Astrocyte (in vitro differentiated cells and primary cell): ENCODE data around the gene STIL. TPM values are rescaled to one million over a fixed set of nuclear protein-coding genes. Genes with fewer than 3 reads are reported as not detected.
A peak's percentile ranks its signal among the peaks of the same experiment; 100 is the strongest.

ENCODE experiments used
- DNase-seq: peaks from one replicate; pipeline ENCODE4 v3.0.0-alpha.2; 2010; ENCODE audit warnings: low read depth
- FAIRE-seq: peaks from 2 replicates; lab custom pipeline; 2011; peaks lifted over from hg19 to GRCh38; lab: Jason Lieb, UNC
- H2AFZ ChIP-seq: 2 replicates; pipeline ENCODE4 v1.6.0; 2012; ENCODE audit warnings: low read depth, low read length, inconsistent platforms
- H3K27ac ChIP-seq: 2 replicates; pipeline ENCODE4 v1.5.1; 2011; ENCODE audit warnings: low read depth, low read length, inconsistent platforms
- H3K27me3 ChIP-seq: 2 replicates; pipeline ENCODE4 v1.6.0; 2011; ENCODE audit warnings: low read length, inconsistent platforms; ENCODE audit not compliant: insufficient read depth
- H3K36me3 ChIP-seq: 2 replicates; pipeline ENCODE4 v1.5.1; 2011; ENCODE audit warnings: low read length, inconsistent platforms; ENCODE audit not compliant: insufficient read depth
- H3K4me1 ChIP-seq: 2 replicates; pipeline ENCODE4 v1.5.1; 2011; ENCODE audit warnings: low read length, inconsistent platforms; ENCODE audit not compliant: insufficient read depth
- H3K4me2 ChIP-seq: 2 replicates; pipeline ENCODE4 v1.6.0; 2012; ENCODE audit warnings: low read length, inconsistent platforms
- H3K4me3 ChIP-seq: 2 replicates; pipeline ENCODE4 v1.5.1; 2011; ENCODE audit warnings: low read depth, mild to moderate bottlenecking, low read length, inconsistent platforms; ENCODE audit not compliant: insufficient read depth
- H3K79me2 ChIP-seq: 2 replicates; pipeline ENCODE4 v1.6.0; 2012; ENCODE audit warnings: mild to moderate bottlenecking, low read length, inconsistent platforms; ENCODE audit not compliant: insufficient read depth
- H3K9ac ChIP-seq: 2 replicates; pipeline ENCODE4 v1.6.0; 2012; ENCODE audit warnings: mild to moderate bottlenecking, low read length, inconsistent platforms
- H3K9me3 ChIP-seq: 2 replicates; pipeline ENCODE4 v1.5.1; 2012; ENCODE audit warnings: low read depth, mild to moderate bottlenecking, low read length, inconsistent platforms; ENCODE audit not compliant: insufficient read depth
- H4K20me1 ChIP-seq: 2 replicates; pipeline ENCODE4 v1.6.0; 2012; ENCODE audit warnings: low read length, inconsistent platforms; ENCODE audit not compliant: insufficient read depth
- H3K27ac Mint-ChIP-seq: one replicate; pipeline ENCODE4 v1.8.0; 2021; ENCODE audit warnings: mild to moderate bottlenecking, mixed read lengths; ENCODE audit not compliant: unreplicated experiment
- H3K27me3 Mint-ChIP-seq: one replicate; pipeline ENCODE4 v1.8.0; 2021; ENCODE audit warnings: low read depth, mixed read lengths; ENCODE audit not compliant: unreplicated experiment
- H3K36me3 Mint-ChIP-seq: one replicate; pipeline ENCODE4 v1.8.0; 2021; ENCODE audit warnings: low read depth, mixed read lengths; ENCODE audit not compliant: unreplicated experiment
- H3K4me1 Mint-ChIP-seq: one replicate; pipeline ENCODE4 v1.8.0; 2021; ENCODE audit warnings: low read depth, mixed read lengths; ENCODE audit not compliant: unreplicated experiment
- H3K4me3 Mint-ChIP-seq: one replicate; pipeline ENCODE4 v1.8.0; 2021; ENCODE audit warnings: mild to moderate bottlenecking, moderate library complexity, mixed read lengths; ENCODE audit not compliant: unreplicated experiment
- H3K9me3 Mint-ChIP-seq: one replicate; pipeline ENCODE4 v1.8.0; 2021; ENCODE audit warnings: mild to moderate bottlenecking, mixed read lengths; ENCODE audit not compliant: unreplicated experiment
- EZH2 ChIP-seq: IDR thresholded peaks from 2 replicates; pipeline ENCODE4 v1.6.1; 2012; ENCODE audit warnings: mild to moderate bottlenecking, low read length, inconsistent platforms; ENCODE audit not compliant: insufficient read depth
- total RNA-seq: library from RNA; stranded (reverse); gene quantifications from 2 replicates; pipeline ENCODE4 v1.2.1, GENCODE V29; 2021
- TF ChIP-seq, protein P1 (sequence below): IDR thresholded peaks from 2 replicates; pipeline ENCODE4 v1.5.1; 2011; ENCODE audit warnings: low read depth, mild to moderate bottlenecking, inconsistent platforms, low read length, moderate library complexity; ENCODE audit not compliant: insufficient read depth

Gene STIL
- total RNA-seq, 1 donor from 2014 or later: 8.8 TPM

- H3K79me2 ChIP-seq: no peaks in the 10 kb centered on the region
- peaks cover 4% of the 10 kb centered on the region for H3K9me3 ChIP-seq
- peak overlapping the region; percentile 67 for H3K4me2 ChIP-seq
- DNase-seq (no peak), FAIRE-seq (no peak)
- no peaks in the 10 kb centered on the region for H3K36me3 Mint-ChIP-seq
- H3K4me1 Mint-ChIP-seq: peaks cover 2% of the 10 kb centered on the region
- peaks cover 6% of the 10 kb centered on the region for H3K9me3 Mint-ChIP-seq
- H3K9ac ChIP-seq: no peak overlapping the region
- no peaks in the 10 kb centered on the region for H3K36me3 ChIP-seq
- H3K27ac Mint-ChIP-seq: no peak overlapping the region
- peaks cover 51% of the 10 kb centered on the region for H3K27me3 Mint-ChIP-seq
- peaks cover 4% of the 10 kb centered on the region for H4K20me1 ChIP-seq
- TF ChIP-seq, protein P1, sequence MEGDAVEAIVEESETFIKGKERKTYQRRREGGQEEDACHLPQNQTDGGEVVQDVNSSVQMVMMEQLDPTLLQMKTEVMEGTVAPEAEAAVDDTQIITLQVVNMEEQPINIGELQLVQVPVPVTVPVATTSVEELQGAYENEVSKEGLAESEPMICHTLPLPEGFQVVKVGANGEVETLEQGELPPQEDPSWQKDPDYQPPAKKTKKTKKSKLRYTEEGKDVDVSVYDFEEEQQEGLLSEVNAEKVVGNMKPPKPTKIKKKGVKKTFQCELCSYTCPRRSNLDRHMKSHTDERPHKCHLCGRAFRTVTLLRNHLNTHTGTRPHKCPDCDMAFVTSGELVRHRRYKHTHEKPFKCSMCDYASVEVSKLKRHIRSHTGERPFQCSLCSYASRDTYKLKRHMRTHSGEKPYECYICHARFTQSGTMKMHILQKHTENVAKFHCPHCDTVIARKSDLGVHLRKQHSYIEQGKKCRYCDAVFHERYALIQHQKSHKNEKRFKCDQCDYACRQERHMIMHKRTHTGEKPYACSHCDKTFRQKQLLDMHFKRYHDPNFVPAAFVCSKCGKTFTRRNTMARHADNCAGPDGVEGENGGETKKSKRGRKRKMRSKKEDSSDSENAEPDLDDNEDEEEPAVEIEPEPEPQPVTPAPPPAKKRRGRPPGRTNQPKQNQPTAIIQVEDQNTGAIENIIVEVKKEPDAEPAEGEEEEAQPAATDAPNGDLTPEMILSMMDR: no peak
- TF ChIP-seq EZH2: peak; percentile 67
- H2AFZ ChIP-seq: no peak overlapping the region
- no peak overlapping the region for H3K27ac ChIP-seq
- H3K27me3 ChIP-seq: peaks cover 94% of the 10 kb centered on the region
- no peak overlapping the region for H3K4me3 Mint-ChIP-seq
- H3K4me1 ChIP-seq: no peaks in the 10 kb centered on the region
- no peak overlapping the region for H3K4me3 ChIP-seq
Observed at GRCh38 chr1:47226121-47226838, 87.7 kb downstream of the STIL start.

DNA sequence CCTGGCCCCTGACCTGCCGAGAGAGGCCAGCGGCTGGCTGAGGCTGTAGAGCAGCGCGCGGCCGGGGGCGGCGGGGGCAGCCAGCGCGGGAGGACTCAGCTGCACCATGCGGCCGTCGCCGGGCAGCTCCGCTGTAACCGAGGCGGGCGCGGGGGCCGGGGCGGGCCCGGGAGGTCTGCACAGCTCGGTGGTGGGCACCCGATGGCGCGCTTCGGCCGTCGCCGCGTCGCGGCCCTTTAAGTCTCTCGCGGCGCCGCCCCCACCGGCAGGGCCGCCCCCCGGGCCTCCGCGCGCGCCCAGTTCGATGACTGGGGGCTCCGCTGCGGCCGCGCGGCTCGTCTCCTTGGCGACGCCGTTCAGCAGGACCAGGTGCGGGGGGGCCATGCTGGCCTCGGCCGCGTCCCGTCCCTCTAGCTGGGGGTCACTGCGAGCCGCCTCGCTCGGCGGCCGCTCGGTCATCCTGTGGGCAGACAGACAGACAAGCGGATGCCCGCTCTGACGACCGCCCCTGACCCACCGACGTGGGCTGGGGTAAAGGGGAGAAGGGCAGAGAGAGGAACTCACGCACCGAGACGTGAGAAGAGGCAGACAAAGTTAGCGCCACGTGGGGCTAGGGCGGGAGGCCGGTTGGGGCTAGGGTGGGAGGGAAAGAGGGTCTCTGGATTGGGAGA lies 88.4 kb downstream of the STIL start:
- no peak for FAIRE-seq
- H4K20me1 ChIP-seq: peaks cover 3% of the 10 kb centered on the region
- Mint-ChIP-seq H3K27me3 (peaks cover 47% of the 10 kb centered on the region), H3K4me1 (peaks cover 2% of the 10 kb centered on the region), H3K4me3 (no peak overlapping the region), H3K9me3 (peaks cover 5% of the 10 kb centered on the region), H3K36me3 (no peaks in the 10 kb centered on the region), H3K27ac (no peak overlapping the region)
- DNase-seq: no peak
- H3K27ac ChIP-seq: no peak overlapping the region
- no peak overlapping the region for H2AFZ ChIP-seq
- H3K4me2 ChIP-seq: peak overlapping the region; percentile 67
- H3K4me1 ChIP-seq: no peaks in the 10 kb centered on the region
- TF ChIP-seq EZH2: peak; percentile 98
- TF ChIP-seq, protein P1: no peak
- H3K36me3 ChIP-seq: no peaks in the 10 kb centered on the region
- peaks cover 4% of the 10 kb centered on the region for H3K9me3 ChIP-seq
- H3K9ac ChIP-seq: no peak overlapping the region
- H3K79me2 ChIP-seq: no peaks in the 10 kb centered on the region
- H3K4me3 ChIP-seq: no peak overlapping the region
- peaks cover 94% of the 10 kb centered on the region for H3K27me3 ChIP-seq
